Measurements from ENCODE around the gene ZDHHC4.
A peak's percentile ranks its signal among the peaks of the same experiment; 100 is the strongest.

Gene ZDHHC4

GRCh38 chr7:6577369-6578113 lies at the start of gene ZDHHC4:
TSS of gene ZDHHC4 (plus strand) at chr7:6577454. CDS start at chr7:6580562, 3,108 bp downstream.
- TF ChIP-seq, protein P1, sequence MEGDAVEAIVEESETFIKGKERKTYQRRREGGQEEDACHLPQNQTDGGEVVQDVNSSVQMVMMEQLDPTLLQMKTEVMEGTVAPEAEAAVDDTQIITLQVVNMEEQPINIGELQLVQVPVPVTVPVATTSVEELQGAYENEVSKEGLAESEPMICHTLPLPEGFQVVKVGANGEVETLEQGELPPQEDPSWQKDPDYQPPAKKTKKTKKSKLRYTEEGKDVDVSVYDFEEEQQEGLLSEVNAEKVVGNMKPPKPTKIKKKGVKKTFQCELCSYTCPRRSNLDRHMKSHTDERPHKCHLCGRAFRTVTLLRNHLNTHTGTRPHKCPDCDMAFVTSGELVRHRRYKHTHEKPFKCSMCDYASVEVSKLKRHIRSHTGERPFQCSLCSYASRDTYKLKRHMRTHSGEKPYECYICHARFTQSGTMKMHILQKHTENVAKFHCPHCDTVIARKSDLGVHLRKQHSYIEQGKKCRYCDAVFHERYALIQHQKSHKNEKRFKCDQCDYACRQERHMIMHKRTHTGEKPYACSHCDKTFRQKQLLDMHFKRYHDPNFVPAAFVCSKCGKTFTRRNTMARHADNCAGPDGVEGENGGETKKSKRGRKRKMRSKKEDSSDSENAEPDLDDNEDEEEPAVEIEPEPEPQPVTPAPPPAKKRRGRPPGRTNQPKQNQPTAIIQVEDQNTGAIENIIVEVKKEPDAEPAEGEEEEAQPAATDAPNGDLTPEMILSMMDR (conservative IDR thresholded peaks at IDR 0.05; ENCODE audit: low read depth, low read length) = no peak
- peak; percentile 90 for DNase-seq (ENCODE audit: low read depth)

DNA sequence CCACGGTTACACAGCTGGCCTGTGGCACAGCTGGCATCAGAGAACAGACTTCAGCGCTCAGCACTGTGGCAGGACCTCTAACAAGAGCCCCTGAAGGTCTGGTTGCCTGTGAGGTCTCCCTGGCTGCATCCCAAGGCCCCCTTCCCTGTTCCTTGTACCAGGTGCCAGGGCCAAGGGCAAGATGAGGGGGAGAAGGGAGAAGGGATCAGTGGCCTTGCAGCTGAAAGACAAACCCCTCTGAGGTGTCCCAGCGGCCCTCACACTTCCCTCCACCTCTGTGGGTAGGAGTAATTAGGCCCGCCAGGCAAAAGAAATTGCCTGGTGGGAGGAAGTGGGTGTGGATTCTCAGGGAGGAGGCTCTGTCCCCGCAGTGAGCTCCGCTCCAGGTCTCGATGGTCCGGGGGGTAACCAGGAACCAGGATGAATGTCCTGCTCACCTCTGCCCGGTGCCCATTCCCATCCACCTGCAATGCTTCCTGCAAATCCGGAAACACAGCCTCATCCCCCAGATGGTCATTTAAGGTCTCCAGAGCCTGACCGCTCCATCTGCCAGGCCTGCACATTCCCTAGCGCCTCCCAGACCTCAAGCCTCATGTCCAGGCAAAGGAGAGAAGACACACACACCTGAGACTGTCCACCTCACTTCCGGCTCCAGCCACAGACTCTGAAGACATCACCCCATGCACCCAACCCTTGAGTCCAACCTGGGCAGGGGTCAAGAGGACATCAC lies 48.7 kb upstream of the ZDHHC4 start:
- no peak for DNase-seq (ENCODE audit: low read depth)
- TF ChIP-seq, protein P1 (conservative IDR thresholded peaks at IDR 0.05; ENCODE audit: low read depth, low read length) = no peak
- no peak overlapping the region for H3K4me3 ChIP-seq (ENCODE audit: low read depth, low read length)

More at GRCh38 chr7:6577369-6578113, at the start of gene ZDHHC4:
- H3K4me3 ChIP-seq (ENCODE audit: low read depth, low read length) = peak within 1 kb of the TSS; percentile 83

GRCh38 chr7:6529643-6530042 lies 47.6 kb upstream of the ZDHHC4 start:
- H3K4me3 ChIP-seq (ENCODE audit: low read depth, low read length) = no peak overlapping the region
- DNase-seq (ENCODE audit: low read depth) = no peak
- TF ChIP-seq, protein P1 (conservative IDR thresholded peaks at IDR 0.05; ENCODE audit: low read depth, low read length) = no peak

GRCh38 chr7:6530626-6531491 lies 46.4 kb upstream of the ZDHHC4 start:
- DNase-seq (ENCODE audit: low read depth) = no peak
- TF ChIP-seq, protein P1 (conservative IDR thresholded peaks at IDR 0.05; ENCODE audit: low read depth, low read length) = no peak
- H3K4me3 ChIP-seq (ENCODE audit: low read depth, low read length) = peak overlapping the region; percentile 14

GRCh38 chr7:6531492-6532279 lies 45.6 kb upstream of the ZDHHC4 start:
- H3K4me3 ChIP-seq (ENCODE audit: low read depth, low read length) = no peak overlapping the region
- TF ChIP-seq, protein P1 (conservative IDR thresholded peaks at IDR 0.05; ENCODE audit: low read depth, low read length) = no peak
- DNase-seq (ENCODE audit: low read depth) = no peak

- DNase-seq (ENCODE audit: low read depth) = no peak
- H3K4me3 ChIP-seq (ENCODE audit: low read depth, low read length) = no peak overlapping the region
- TF ChIP-seq, protein P1 (conservative IDR thresholded peaks at IDR 0.05; ENCODE audit: low read depth, low read length) = no peak
These were observed 44.7 kb upstream of the ZDHHC4 start for GRCh38 chr7:6532516-6532915.

All from choroid plexus epithelial cell (primary cell).